Hematopoietic multipotent progenitor cell treated with erythropoietin and hydrocortisone succinate and interleukin-3 and kit ligand, for 15 days (in vitro differentiated cells): ENCODE results near the gene PHAF1.

ENCODE experiments used
- DNase-seq: peaks from one replicate; pipeline ENCODE4 v3.0.0-alpha.2; 2015; ENCODE audit warnings: low spot score

PHAF1 gene

GRCh38 chr16:67196881-67197280, 87.1 kb downstream of the PHAF1 start:
- DNase-seq, result no peak

GRCh38 chr16:67197704-67198103, 88.0 kb downstream of the PHAF1 start:
- no peak for DNase-seq
